COLO668 (cell line): Measurements from ENCODE around the gene KIF6.
"Not testable (repeated sequence)": the region's sequence is repeated elsewhere in the genome, so short reads cannot be mapped to it uniquely, and the experiment has no call there.

Experiments used
- DNase-seq: peaks from one replicate; lab custom pipeline; 2025; ENCODE audit not compliant: unreplicated experiment; lab: John Stamatoyannopoulos, UW

The KIF6 gene

GRCh38 chr6:39707962-39708683 is 17.1 kb downstream of the KIF6 start:
- DNase-seq, result no peak

- DNase-seq, result no peak
Observed at GRCh38 chr6:39706819-39707335, 18.3 kb downstream of the KIF6 start.

GRCh38 chr6:39702265-39702664 is 22.9 kb downstream of the KIF6 start:
- no peak for DNase-seq

- no peak for DNase-seq
Observed at GRCh38 chr6:39700362-39700761, 24.8 kb downstream of the KIF6 start.

- DNase-seq, result no peak
Observed at GRCh38 chr6:39698789-39699188, 26.4 kb downstream of the KIF6 start.

GRCh38 chr6:39696986-39697788 is 28.0 kb downstream of the KIF6 start:
- no peak for DNase-seq

GRCh38 chr6:39695447-39695846 is 29.8 kb downstream of the KIF6 start:
- DNase-seq, result no peak

GRCh38 chr6:39693206-39693605 is 32.0 kb downstream of the KIF6 start:
- no peak for DNase-seq

GRCh38 chr6:39688494-39688893 is 36.7 kb downstream of the KIF6 start:
- no peak for DNase-seq

- DNase-seq, result no peak
Observed at GRCh38 chr6:39686976-39687375, 38.2 kb downstream of the KIF6 start.

GRCh38 chr6:39685938-39686337 is 39.3 kb downstream of the KIF6 start:
- no peak for DNase-seq

- no peak for DNase-seq
Observed at GRCh38 chr6:39685489-39685826, 39.8 kb downstream of the KIF6 start.

GRCh38 chr6:39684790-39685488 is 40.3 kb downstream of the KIF6 start:
- DNase-seq, result no peak

- DNase-seq, result no peak
Observed at GRCh38 chr6:39681674-39682121, 43.5 kb downstream of the KIF6 start.

- DNase-seq, result no peak
Observed at GRCh38 chr6:39678914-39679313, 46.3 kb downstream of the KIF6 start.

GRCh38 chr6:39677318-39677717 is 47.9 kb downstream of the KIF6 start:
- DNase-seq, result not testable (repeated sequence)

GRCh38 chr6:39670519-39670918 is 54.7 kb downstream of the KIF6 start:
- DNase-seq, result no peak

- no peak for DNase-seq
Observed at GRCh38 chr6:39669973-39670342, 55.2 kb downstream of the KIF6 start.

GRCh38 chr6:39669207-39669972 is 55.8 kb downstream of the KIF6 start:
- no peak for DNase-seq

GRCh38 chr6:39666706-39667489 is 58.3 kb downstream of the KIF6 start:
- DNase-seq, result no peak
